IPS-11a (cell line): ENCODE measurements around the gene KCTD16.

Source experiments
- H3K4me3 ChIP-seq: one replicate; pipeline ENCODE4 v1.5.1; 2013; ENCODE audit warnings: low read depth, low read length, control low read depth

Gene KCTD16

GRCh38 chr5:144329681-144330080 lies 159.0 kb downstream of the KCTD16 start:
- H3K4me3 ChIP-seq, result no peak overlapping the region

- no peak overlapping the region for H3K4me3 ChIP-seq
These were observed 160.7 kb downstream of the KCTD16 start for GRCh38 chr5:144331361-144331760.

DNA sequence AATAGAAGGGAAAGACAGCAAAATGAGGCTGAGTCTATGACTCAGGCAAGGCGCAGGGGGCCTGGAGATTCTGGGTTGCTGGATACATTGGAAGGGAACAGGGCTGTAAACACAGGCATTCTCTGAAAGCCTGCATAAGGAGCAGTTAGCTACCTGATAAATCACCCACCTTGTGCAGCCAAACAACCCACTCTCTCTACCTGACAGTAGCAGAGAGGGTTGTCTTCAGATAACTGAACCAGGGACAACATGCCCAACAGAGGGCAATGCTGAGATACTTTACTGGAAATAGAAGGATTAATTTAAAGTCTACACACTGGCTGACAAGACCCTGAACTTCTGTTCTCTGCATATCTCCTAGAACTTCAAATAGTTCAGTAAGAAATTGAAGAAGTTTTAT lies 161.6 kb downstream of the KCTD16 start:
- no peak overlapping the region for H3K4me3 ChIP-seq

DNA sequence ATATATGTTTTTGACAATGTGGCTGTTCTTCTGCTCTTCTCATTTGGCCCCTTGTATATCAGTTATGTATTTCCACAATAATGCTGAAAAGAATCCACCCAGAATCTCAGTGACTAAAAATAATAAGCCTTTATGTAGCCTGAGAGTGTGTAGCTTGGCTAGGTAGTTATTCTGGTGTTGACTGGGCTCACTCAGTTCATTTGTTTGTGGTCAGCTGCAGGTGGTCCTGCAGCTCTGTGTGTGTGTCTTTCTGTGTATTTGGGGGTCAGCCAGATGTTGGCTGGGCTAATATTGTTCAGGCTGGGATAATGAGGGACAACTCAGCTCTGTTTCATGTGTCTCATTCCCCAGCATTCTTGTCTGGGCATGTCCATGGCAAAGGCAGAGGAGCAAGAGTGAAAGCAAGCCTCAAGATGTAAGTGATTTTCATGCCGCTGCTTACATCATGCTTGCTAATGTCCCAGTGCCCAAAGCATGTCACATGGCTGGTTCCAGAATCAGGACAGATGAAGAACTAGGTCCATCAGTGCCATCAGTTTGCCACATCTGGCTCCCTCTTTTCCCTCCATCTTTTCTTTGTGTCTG lies 162.8 kb downstream of the KCTD16 start:
- no peak overlapping the region for H3K4me3 ChIP-seq

- H3K4me3 ChIP-seq, result no peak overlapping the region
These were observed 164.9 kb downstream of the KCTD16 start for GRCh38 chr5:144335561-144335960.

GRCh38 chr5:144336191-144336961 lies 165.7 kb downstream of the KCTD16 start:
- no peak overlapping the region for H3K4me3 ChIP-seq

- no peak overlapping the region for H3K4me3 ChIP-seq
These were observed 181.7 kb downstream of the KCTD16 start for GRCh38 chr5:144352330-144352729.

DNA sequence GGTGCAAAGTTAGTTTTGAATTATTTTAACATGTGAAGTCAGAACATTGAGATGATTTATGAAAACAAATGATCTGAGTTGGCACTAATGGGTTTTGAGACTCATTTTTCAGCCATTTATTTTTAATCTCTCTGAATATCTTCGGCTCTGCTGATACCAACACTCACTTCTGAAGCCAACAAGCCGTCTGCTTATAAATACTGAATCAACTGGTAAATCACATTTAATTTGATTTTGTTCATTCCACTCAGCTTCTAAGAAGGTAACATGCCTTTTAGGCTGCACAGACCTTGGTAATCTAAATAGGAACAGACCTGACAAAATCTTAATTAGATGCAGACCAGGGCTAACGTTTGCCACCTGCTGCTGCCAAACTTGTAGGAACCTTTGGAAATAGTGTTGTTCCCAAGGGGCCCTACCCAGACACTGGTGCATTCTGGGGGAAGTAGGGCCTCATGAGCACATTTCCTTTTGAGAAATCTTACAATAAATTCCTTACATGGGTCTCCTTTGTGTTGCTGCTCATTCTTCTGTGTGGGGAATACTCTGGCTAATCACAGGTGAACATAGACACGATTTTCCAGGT lies 182.2 kb downstream of the KCTD16 start:
- H3K4me3 ChIP-seq, result no peak overlapping the region

DNA sequence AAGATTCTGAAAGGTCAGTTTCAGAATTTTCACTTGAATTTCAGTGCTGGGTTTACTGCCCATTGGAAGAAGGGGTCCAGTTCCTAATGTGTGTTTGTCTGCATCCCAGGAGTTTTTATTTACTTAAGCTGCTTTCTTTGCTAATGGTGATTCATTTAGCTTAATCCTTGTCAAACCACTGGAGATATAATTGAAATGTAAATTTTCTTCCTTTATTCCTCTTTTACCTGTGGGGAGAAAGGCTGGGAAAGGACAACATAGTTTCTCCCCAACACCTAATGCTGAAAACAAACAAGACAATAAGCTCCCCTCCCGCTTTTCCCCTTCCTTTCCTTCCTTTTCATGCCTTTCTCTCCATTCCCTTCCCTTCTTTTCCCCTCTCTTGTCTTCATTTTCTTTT lies 185.8 kb downstream of the KCTD16 start:
- H3K4me3 ChIP-seq, result no peak overlapping the region

DNA sequence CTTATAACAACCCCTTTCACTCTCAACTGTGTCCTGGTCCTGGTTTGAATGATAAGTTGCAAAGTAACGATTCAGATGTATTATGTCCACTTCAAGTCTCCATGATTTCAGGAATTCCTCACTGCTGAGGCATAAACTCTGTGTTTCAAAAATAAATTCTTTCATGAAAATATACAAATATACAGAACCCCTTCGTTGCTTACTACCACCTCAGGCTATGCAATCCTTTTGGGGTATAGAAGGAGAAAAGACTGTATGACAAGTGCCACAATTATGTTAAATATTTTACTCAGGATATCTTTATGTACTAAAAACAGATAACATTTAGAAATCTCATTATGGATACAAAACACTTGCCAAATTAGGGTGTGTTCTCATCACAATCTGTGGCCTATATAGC lies 190.7 kb downstream of the KCTD16 start:
- no peak overlapping the region for H3K4me3 ChIP-seq

GRCh38 chr5:144365885-144366284 lies 195.2 kb downstream of the KCTD16 start:
- no peak overlapping the region for H3K4me3 ChIP-seq

DNA sequence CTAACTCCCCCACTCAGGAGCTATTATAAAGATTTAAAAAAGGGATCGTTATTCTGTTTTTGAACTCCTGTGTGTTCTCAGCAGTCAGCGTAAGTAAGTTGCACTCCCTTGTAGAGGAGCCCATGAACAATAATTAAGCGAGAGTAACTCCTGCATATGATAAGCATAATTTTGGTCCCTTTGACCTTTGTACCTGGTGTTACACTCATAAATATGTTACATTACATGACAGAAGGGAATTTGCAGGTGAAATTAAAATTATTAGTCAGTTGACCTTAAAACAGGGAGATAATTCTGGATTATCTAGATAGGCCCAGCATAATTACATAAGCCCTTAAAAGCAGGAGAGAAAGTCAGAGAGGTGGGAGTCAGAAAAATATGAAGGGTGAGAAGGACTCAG lies 197.3 kb downstream of the KCTD16 start:
- H3K4me3 ChIP-seq, result no peak overlapping the region

GRCh38 chr5:144368556-144368955 lies 197.9 kb downstream of the KCTD16 start:
- no peak overlapping the region for H3K4me3 ChIP-seq

GRCh38 chr5:144369006-144369405 lies 198.3 kb downstream of the KCTD16 start:
- no peak overlapping the region for H3K4me3 ChIP-seq

DNA sequence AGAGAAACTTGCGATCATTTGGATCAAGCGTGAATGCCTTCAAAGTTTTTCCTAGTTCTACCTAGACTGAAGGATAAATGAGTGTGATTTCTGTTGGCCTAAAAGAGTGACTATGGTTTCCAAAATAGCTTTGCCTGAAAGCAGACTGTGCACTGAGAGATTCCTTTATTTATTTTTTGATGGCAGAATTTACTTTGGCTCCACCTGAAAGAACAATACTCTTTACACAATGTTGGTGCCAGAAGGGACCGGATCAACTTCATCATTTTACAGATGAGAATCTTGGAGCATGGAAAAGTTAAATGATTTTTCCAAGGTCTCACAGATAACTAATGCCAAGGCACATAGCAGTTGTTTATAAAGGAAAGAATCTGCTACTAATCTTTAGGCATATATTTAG lies 199.6 kb downstream of the KCTD16 start:
- no peak overlapping the region for H3K4me3 ChIP-seq

GRCh38 chr5:144374637-144375036 lies 204.0 kb downstream of the KCTD16 start:
- no peak overlapping the region for H3K4me3 ChIP-seq

DNA sequence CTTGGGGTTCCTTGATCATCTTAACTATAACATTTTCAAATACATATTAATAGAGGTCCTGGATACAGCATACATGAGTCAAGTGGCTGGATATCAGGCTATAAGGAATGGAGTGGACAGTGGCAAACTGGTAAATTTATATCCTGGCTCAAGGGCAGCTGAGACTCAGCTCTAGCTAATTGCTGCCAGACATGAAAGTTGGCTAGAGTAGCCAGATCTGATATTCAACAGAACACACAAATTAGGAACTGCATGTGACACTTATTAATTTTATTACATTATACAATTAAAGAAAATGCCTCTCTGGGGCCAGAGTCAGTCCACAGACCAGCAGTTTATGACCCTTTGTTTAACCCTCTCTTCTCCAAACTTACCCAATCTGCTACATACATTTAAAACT lies 206.5 kb downstream of the KCTD16 start:
- no peak overlapping the region for H3K4me3 ChIP-seq

- no peak overlapping the region for H3K4me3 ChIP-seq
These were observed 208.0 kb downstream of the KCTD16 start for GRCh38 chr5:144378681-144379080.

- H3K4me3 ChIP-seq, result no peak overlapping the region
These were observed 214.9 kb downstream of the KCTD16 start for GRCh38 chr5:144385597-144385996.

- H3K4me3 ChIP-seq, result no peak overlapping the region
These were observed 215.6 kb downstream of the KCTD16 start for GRCh38 chr5:144386315-144386714.

GRCh38 chr5:144390133-144390532 lies 219.5 kb downstream of the KCTD16 start:
- no peak overlapping the region for H3K4me3 ChIP-seq

- H3K4me3 ChIP-seq, result no peak overlapping the region
These were observed 220.4 kb downstream of the KCTD16 start for GRCh38 chr5:144391044-144391443.
